Left renal cortex interstitium (tissue), 4 donors: ENCODE results near the gene PIP5KL1. TPM values are rescaled to one million over a fixed set of nuclear protein-coding genes. Genes with fewer than 3 reads are reported as not detected.

Experiments used
- DNase-seq, 4 donors: peaks; one replicate each; pipeline ENCODE4 v3.0.0-alpha.2; 2013; ENCODE audit warnings: low read depth in 4 of 4, low spot score in 2 of 4, missing footprints in 1 of 4
- polyA plus RNA-seq, 4 donors: library from polyadenylated mRNA; unstranded; fragments of 120-200 nt; gene quantifications; one replicate each; pipeline ENCODE4 v1.2.1, GENCODE V29; 2013; ENCODE audit not compliant: insufficient read length in 4 of 4

PIP5KL1 gene
- polyA plus RNA-seq, 4 donors, result 1.1 to 2.8 (median 2.3) TPM

- DNase-seq, result no peak
Observed at GRCh38 chr9:127876026-127876763, 54.4 kb downstream of the PIP5KL1 start.

DNA sequence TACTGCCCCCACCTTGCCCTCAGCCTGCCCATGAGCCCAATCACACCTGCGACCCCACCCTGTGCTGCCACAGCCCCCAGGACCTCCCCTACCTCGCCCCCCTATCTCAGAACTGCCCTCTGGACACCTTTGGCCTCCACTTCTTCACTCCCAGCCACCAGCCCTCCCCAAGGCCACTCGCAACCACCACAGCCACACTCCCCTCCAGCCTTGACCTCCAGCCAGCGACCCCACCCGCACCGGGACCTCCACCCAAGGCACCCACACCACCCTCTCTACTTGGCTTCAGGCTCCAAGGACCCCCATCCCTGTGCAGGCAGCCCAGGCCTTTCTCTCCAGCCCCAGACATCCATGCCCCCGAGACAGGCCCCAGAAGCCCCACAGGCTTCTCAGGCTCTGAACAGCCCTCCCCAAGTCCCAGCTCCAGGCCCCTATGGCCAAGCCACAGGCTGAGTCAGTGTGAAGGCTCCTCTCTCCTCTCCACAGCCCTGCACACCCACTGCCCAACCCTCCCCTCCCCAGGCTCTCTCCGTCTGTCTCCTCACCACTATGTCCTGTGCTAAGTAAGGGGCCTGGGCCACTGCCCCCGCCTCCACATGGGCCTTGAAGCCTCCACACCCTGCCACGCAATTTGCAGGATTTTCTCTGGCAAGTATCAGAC lies 55.1 kb downstream of the PIP5KL1 start:
- DNase-seq, result no peak

DNA sequence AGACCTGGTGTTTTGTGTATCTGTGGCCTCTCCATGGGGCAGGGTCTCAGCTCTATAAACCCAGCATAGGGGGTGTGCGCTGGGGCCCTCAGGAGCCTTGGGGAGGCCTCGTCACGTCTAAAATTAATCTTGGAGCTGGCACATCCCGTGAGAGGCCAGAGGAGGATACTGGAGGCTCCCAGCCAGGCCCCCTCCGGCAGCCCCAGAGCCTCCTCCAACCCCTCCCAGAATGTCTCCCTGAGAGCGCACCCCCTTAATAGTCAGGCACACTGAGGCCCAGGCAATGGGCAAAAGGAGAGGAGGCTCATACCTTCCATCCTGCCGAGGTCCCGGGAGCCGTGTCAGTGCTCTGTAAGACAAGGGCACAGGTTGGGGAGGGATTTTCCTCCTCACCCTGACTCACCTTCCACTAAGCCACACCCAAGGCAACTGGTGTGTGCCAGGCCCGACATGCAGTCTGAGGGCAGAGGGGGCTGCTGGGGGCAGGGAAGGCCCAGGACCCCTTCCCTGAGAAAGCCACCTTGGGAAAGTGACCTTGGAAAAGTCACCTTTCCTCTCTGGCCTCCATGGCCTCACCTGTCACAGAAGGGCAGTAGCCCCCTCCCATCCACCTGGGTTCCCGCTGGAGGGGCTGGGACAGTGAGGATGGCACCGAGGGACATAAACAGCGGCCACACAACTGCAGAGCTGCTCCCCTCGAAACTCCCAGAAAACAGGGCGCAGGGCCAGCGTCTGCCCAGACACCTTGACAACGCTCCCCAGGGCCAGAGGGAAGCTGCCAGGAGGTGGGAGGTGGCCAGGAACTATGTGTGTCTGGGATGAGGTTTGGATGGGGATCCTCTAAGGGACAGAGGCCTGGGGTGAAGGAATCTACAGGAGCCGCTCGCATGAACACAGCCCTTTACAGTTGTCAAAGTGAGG lies 56.0 kb downstream of the PIP5KL1 start:
- no peak for DNase-seq

- DNase-seq, result no peak
Observed at GRCh38 chr9:127873886-127874285, 56.7 kb downstream of the PIP5KL1 start.

DNA sequence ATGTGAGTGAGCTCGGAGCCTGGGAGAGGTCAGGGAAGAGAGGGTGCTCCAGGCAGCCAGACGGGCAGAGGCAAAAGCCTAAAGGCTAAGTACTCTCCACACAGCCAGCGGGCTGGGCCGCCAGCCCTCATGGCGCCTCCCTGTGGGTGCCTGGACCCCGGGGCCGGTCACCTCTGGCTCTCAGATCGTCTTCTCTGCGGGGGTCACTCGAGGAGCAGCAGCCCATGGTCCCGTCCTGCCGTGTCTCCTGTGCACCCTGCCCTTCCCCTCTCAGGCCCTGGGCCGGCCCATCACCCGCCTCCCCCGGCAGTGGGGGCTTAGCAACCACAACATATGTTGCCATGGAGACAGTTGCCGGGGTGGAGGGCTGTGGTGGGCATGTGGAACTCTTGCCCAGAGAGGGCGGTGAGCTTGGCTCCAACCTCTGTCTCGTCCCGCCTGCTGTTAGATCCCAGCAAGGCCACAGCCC lies 57.3 kb downstream of the PIP5KL1 start:
- DNase-seq, result no peak

DNA sequence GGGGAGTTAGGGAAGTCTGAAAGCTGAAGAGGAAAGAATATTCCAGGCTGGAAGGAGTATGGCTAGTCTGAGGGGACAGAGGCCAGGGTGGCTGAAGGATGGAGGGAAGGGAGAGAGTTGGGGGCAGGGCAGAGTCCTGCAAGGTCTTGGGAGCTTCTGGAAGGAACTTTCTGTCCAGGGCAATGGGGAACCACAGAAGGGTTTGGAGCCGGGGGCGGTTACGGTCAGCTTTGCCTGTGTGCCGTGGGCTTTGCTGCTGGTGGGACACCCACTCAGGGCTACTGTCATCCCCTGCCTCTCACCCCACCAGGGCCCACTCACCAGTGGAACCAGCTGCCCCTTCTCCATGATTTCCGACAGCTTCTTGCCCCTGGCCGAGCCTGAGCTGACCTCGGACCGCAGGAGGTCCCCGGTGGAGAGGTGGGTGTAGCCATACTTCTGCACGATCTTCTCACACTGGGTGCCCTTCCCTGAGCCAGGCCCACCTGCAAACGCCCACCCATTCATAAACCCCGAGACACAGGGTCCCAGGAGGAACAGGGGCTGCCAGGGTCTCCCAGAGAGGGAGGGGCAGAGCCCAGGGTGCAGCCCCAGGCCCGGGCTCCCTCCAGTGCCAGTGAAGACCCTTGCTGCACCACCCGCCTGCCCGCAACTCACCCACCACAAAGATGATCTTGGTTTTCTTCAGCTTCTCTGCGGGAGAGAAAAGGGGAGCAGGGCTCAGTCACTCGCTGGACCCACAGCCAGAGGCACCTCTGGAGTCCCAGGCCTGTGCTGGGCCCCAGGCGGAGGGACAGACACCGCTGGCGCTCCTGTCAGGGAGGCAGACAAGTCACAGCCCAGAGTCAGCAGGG lies 58.0 kb downstream of the PIP5KL1 start:
- DNase-seq, result no peak

GRCh38 chr9:127871531-127871930 lies 59.0 kb downstream of the PIP5KL1 start:
- DNase-seq, result no peak

DNA sequence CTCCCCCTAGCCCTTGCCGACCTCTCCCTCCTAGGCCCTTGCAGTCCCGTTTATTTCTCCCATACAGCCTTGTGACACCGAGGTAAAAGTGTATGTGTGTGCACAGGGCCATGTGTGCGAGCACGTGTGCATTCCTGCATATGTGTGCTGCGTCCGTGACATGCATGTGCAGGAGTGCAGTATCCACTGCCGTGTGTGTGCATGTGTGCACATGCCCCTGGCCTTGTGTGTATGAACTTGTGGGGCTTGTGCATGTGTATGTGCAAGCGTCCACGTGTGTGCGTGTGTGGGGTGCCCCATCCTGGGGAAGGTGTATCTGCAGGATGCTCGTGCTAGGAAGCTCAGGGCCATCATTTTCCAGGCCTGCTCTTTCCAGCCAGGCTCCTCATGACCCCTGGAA lies 59.7 kb downstream of the PIP5KL1 start:
- DNase-seq, result no peak

Other genes starting within 250 kb of the PIP5KL1 start
- 1 to 10 TPM; 2.6 to 7.7 (median 5.4) TPM for gene CFAP157, start 223.8 kb downstream of the PIP5KL1 start, polyA plus RNA-seq
- 10 to 100 TPM in 3 of 4 donors, 1 to 10 TPM in 1; 7.4 to 21.6 (median 14.2) TPM for gene PTRH1, start 215.1 kb downstream of the PIP5KL1 start, polyA plus RNA-seq
- under 1 TPM; 0.20 to 0.30 (median 0.27) TPM for gene TTC16, start 214.7 kb downstream of the PIP5KL1 start, polyA plus RNA-seq
- 10 to 100 TPM; 13.7 to 21.6 (median 16.8) TPM for gene TOR2A, start 195.5 kb downstream of the PIP5KL1 start, polyA plus RNA-seq
- 10 to 100 TPM; 13.8 to 18.6 (median 16.0) TPM for gene SH2D3C, start 152.1 kb downstream of the PIP5KL1 start, polyA plus RNA-seq
- gene CDK9, start 144.7 kb downstream of the PIP5KL1 start, polyA plus RNA-seq, result 10 to 100 TPM; 63.5 to 84.3 (median 72.4) TPM
- gene FPGS, start 127.9 kb downstream of the PIP5KL1 start, polyA plus RNA-seq, result 10 to 100 TPM; 40.7 to 55.2 (median 48.9) TPM
- 100 to 1,000 TPM in 1 of 4 donors, 10 to 100 TPM in 3; 74.4 to 112 (median 80.8) TPM for gene ENG, start 76.1 kb downstream of the PIP5KL1 start, polyA plus RNA-seq
- gene AK1, start 53.1 kb downstream of the PIP5KL1 start, polyA plus RNA-seq, result 10 to 100 TPM; 38.3 to 60.4 (median 48.1) TPM
- 10 to 100 TPM; 41.4 to 53.1 (median 47.2) TPM for gene ST6GALNAC6, start 31.2 kb downstream of the PIP5KL1 start, polyA plus RNA-seq
- 10 to 100 TPM; 10.4 to 17.2 (median 13.7) TPM for gene ST6GALNAC4, start 13.7 kb downstream of the PIP5KL1 start, polyA plus RNA-seq
- 10 to 100 TPM; 35.4 to 42.3 (median 37.2) TPM for gene DPM2, start 7.1 kb upstream of the PIP5KL1 start, polyA plus RNA-seq
- 10 to 100 TPM; 34.0 to 46.4 (median 38.3) TPM for gene EEIG1, start 50.2 kb upstream of the PIP5KL1 start, polyA plus RNA-seq
- 10 to 100 TPM in 3 of 4 donors, 1 to 10 TPM in 1; 9.5 to 12.0 (median 10.6) TPM for gene NAIF1, start 136.5 kb upstream of the PIP5KL1 start, polyA plus RNA-seq
- gene SLC25A25, start 137.5 kb upstream of the PIP5KL1 start, polyA plus RNA-seq, result 10 to 100 TPM; 12.7 to 15.8 (median 13.9) TPM
- 10 to 100 TPM; 36.7 to 71.6 (median 58.3) TPM for gene PTGES2, start 197.0 kb upstream of the PIP5KL1 start, polyA plus RNA-seq
- gene LCN2, start 218.7 kb upstream of the PIP5KL1 start, polyA plus RNA-seq, result 1 to 10 TPM in 3 of 4 donors, under 1 TPM in 1; 0.29 to 1.8 (median 1.1) TPM
- gene BBLN, start 229.5 kb upstream of the PIP5KL1 start, polyA plus RNA-seq, result 10 to 100 TPM; 35.1 to 69.6 (median 56.1) TPM